Fibroblast of villous mesenchyme (primary cell): ENCODE data around the gene FOXO6. TPM values are rescaled to one million over a fixed set of nuclear protein-coding genes. Genes with fewer than 3 reads are reported as not detected.

Experiments
- DNase-seq: peaks from one replicate; pipeline ENCODE4 v3.0.0-alpha.2; 2010; ENCODE audit warnings: low read depth
- H3K4me3 ChIP-seq: 2 replicates; pipeline ENCODE4 v1.5.1; 2011; ENCODE audit warnings: low read depth, mild to moderate bottlenecking, low read length
- CTCF ChIP-seq: IDR thresholded peaks from 2 replicates; pipeline ENCODE4 v1.5.1; 2012; ENCODE audit warnings: low read depth, mild to moderate bottlenecking, low read length; ENCODE audit not compliant: insufficient read depth
- total RNA-seq: library from RNA; depleted of rRNA; stranded (reverse); fragments of >200 nt; gene quantifications from 2 replicates; pipeline ENCODE4 v1.2.3, GENCODE V29; 2012

Gene FOXO6
- total RNA-seq, 1 donor = not detected

GRCh38 chr1:41340655-41341364 is 20.4 kb upstream of the FOXO6 start:
- no peak for DNase-seq
- no peak for TF ChIP-seq CTCF
- H3K4me3 ChIP-seq = no peak overlapping the region

DNA sequence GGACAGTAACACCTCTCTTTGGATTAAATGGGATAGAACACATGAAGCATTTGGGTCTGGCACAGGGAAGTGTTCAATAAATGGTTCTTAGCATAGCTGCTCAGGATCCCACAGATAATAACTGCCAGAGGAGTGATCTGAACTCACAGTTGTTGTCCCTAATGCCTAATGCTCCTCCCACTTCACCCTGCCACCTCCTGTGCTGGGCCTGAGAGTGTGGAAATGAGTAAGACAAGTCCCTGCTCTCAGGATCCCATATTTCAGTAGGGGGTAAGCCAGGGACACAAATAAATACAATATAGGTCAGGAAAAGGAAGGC is 19.9 kb upstream of the FOXO6 start:
- H3K4me3 ChIP-seq = no peak overlapping the region
- no peak for TF ChIP-seq CTCF
- DNase-seq = no peak

DNA sequence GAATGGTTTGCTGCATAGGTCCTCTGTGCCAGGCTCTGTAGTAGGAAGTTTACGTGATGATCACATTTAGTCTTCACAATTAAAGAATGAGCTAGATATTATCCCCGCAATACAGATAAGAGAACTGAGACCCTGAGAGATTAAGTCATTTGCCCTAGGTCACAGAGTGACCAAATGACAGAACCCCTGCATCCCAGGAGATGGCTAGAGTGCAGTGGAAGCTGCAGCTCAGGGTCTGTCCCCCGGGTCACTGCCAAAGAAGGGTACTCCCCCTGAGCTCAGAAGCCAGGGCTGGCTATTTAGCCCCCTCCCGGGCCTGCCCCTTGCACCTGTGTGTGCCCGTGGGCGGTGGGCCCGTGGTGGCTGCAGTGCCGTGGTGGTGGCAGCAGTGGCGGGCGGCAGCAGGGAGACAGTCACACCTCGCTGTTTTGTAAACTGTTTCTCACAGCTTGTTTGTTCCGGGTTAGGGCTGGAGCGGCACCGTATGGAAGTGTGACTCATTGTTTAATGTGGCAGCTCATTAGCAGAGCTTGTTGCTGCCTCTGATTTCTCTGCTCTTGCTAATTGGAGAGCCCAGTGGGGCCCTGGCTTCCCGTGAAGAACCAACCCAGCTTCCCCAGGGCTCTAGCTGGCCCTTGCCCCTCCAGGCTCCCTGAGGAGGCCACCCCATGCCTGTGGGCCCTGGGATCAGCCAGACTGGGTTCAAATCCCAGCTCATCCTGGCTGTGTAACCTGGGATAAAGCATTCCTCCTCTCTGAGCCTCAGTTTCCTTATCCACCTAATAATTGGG is 19.3 kb upstream of the FOXO6 start:
- peak; percentile 43 for DNase-seq
- H3K4me3 ChIP-seq = no peak overlapping the region
- no peak for TF ChIP-seq CTCF

DNA sequence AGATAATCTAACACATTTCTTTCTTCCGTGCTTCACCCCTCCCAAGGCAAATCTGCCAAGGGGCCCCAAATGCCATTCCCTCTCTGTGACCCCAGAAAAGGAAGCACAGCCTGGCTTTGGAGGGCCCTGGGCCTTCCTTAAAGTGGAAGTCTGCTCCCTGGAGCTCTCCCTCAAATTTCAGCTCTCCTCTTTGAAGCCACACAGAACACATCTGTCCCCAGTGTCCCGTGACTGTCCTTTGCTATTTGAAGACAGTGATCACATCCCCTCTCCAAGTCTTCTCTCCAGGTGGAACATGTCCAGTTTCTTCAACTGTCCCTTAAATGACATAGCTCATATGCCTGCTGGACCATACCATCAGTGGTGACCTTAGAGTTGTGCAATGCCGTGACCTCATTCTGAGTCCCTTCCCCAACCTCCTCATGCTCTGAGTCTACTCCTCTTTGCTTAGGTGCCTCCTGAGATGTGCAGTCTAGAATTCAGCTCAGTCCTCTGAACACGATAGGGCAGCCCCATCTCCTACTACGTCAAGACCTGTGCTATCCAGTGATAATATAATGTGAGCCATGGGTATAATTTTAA is 18.4 kb upstream of the FOXO6 start:
- no peak for DNase-seq
- no peak overlapping the region for H3K4me3 ChIP-seq
- no peak for TF ChIP-seq CTCF

- no peak for DNase-seq
- no peak overlapping the region for H3K4me3 ChIP-seq
- no peak for TF ChIP-seq CTCF
These were observed 17.2 kb upstream of the FOXO6 start for GRCh38 chr1:41343790-41344699.

- no peak overlapping the region for H3K4me3 ChIP-seq
- no peak for TF ChIP-seq CTCF
- DNase-seq = no peak
These were observed 16.5 kb upstream of the FOXO6 start for GRCh38 chr1:41344708-41345159.
